GM19043 (cell line): Measurements from ENCODE around the gene CBX8.
"Not testable (repeated sequence)": the region's sequence is repeated elsewhere in the genome, so short reads cannot be mapped to it uniquely, and the experiment has no call there.

ENCODE experiments used
- ATAC-seq: cut with Tn5 transposase; IDR thresholded peaks from one replicate; pipeline ENCODE4 v1.9.1; 2021; ENCODE audit warnings: low read depth; ENCODE audit not compliant: unreplicated experiment

The CBX8 gene

DNA sequence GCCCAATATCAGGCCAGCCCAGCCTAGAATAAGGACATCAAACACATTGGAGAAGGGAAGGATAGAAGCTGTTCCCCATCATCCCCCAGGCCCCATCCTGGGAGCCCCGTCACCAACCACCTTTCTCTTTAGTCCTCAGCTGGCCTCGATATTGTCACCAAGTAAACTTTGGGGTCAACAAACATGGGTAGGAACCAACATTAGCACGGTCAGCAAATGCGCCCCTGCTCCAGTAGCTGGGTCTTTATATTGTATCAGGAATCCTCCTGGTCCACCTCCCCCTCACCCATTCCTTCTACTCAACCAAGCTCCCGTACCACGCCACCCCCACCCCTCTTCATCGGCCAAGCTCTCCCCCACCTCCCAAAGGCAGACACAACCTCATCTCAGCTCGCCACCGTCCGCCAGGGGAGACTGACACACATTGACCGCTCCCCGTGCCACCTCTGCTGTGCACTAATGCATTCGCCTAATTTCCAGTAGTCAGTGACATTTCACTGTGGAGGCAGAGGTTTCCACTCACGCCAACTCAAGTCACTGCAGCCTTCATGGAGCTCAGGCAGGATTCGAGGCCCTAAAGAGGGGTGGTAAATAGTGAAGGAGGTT, 39.6 kb downstream of the CBX8 start:
- ATAC-seq, result no peak

DNA sequence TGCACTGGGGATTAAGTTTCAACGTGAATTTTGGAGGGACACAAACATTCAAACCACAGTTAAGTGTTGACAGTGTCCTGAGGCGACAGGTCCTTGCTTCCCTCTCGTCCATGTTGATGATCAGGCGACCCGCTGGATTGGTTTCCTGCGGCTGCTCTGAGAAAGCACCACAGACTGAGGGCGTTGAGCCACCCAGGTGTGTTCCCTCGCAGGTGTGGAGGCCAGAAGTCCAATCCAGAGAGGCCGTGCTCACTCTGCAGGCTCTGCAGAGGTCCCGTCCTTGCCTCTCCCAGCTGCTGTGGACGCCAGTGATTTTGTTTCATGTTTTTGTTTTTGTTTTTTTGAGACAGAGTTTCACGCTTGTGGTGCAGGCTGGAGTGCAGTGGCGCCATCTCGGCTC, 41.3 kb downstream of the CBX8 start:
- no peak for ATAC-seq

DNA sequence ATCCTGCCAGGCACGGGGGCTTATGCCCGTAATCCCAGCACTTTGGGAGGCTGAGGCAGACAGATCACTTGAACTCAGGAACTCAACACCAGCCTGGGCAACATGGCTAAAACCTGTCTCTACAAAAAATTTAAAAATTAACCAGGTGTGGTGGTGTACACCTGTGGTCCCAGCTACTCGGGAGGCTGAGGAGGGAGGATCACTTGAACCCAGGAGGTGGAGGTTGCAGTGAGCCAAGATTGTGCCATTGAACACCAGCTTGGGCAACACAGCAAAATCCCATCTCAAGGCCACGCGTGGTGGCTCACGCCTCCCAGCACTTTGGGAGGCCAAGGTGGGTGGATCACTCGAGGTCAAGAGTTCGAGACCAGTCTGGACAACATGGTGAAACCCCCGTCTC, 42.0 kb downstream of the CBX8 start:
- ATAC-seq, result not testable (repeated sequence)

DNA sequence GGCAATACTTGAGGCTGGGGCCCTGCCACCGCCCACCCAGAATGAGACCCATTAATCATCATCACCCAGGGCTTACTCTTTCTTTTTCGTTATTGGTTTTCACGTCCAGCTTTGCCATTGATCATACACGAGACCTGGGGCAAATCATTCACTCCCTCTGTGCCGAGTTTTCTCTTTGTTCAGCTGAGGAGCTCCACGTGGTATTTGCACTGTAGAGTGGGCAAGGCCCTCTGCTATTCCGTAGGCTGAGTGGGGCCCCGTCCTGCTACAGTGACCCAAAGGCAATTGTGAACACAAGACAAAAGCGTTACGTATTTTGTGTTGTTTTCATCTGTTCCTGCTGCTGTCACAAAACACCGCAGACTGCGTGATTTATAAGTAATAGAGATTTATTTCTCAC, 42.5 kb downstream of the CBX8 start:
- ATAC-seq, result no peak

GRCh38 chr17:79752175-79752574, 44.7 kb downstream of the CBX8 start:
- ATAC-seq, result no peak

DNA sequence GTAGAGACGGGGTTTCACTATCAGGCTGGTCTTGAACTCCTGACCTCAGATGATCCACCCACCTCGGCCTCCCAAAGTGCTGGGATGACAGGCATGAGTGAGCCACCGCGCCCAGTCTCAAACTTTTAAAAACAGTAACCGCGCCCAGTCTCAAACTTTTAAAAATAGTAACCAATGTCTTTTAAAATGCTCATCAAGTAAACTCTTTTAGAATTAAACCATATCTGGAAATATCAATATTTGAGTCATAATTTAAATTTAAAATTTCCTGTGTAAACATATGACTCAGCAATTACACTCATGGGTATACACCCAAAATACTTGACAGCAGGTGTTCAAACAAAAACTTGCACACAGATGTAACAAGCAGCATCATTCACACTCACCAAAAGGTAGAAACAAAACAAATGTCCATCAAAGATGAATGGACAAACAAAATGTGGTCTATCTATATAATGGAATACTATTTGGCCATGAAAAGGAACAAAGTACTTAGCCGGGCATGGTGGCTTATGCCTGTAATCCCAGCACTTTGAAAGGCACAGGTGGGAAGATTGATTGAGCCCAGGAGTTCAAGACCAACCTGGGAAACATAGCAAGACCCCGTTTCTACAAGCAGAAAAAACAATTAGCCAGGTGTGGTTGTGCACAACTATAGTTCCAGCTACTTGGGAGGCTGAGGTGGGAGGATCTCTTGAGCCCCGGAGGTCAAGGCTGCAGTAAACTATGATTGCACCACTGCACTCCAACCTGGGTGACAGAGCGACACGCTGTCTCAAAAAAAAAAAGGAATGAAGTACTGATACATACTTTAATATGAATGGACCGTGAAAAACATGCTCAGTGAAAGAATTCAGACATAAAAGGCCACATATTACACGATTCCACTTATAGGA, 46.0 kb downstream of the CBX8 start:
- ATAC-seq, result no peak

- ATAC-seq, result no peak
Observed at GRCh38 chr17:79749958-79750357, 46.9 kb downstream of the CBX8 start.

DNA sequence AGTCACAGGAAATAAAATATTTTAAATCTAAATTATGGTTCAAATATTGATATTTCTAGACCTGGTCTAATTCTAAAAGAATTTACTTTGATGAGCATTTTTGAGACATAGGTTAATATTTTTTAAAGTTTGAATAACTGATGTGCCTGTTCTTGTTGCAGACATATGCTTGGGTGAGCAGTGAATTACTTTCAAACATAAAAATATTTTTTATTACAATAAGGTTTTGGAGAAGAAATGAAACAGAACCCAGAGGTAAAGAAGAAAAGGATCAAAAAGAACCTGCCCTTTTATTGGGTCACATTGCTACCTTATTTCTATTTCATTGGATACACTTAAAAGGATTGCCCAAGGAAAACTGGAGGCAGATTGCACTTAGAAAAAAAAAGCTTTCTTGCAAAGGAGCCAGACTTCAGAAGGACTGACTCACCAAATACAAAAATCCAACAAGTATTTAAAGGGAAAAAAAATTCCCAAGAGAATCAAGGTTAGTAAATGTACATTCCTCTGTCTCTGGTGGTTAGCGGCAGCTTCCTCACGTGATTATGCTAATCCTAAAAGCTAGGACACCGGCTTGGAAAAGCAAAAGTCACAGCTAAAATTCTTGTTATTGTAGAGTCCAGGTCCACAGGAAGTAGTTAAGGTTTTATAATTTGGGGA, 47.6 kb downstream of the CBX8 start:
- no peak for ATAC-seq

DNA sequence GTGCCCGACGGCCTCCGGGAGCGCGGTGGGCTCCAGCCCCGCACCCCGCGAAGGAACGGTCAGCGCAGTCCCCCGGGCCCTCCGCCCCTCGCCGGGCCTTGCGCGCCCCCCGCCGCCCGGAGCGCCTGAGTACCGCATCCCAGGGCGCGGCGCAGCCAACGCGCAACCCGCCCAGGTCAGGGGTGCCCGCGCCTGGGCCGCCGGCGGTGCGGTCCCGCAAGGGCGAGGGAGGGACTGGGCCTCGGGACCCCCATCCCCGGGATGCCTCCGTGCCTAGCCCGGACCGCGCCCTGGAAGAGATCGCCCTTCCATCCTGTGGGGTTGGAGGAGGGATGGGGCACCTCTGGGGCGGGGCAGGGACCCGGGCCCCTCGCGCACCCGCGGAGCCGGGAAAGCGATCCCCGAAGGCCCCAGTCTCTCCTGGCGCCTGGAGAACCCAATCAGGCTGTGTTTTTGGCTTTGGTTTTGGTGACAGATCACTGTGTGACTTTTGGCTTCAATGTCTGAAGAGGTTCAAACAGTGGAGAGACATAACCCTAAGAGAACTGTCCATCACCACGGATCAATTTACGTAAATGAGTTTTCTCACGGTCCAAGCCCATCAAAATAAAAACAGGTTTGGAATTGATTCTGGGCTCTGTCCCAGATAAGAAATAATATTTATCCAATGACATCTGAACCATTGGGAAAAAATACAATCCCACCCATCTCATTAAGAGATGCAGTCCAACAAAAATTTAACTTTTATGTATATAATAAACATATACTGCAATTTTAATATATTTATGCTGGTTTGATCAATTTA, 48.4 kb downstream of the CBX8 start:
- no peak for ATAC-seq

- no peak for ATAC-seq
Observed at GRCh38 chr17:79747508-79748294, 49.2 kb downstream of the CBX8 start.

GRCh38 chr17:79746889-79747507, 49.9 kb downstream of the CBX8 start:
- no peak for ATAC-seq

GRCh38 chr17:79745641-79746105, 51.2 kb downstream of the CBX8 start:
- ATAC-seq, result no peak

DNA sequence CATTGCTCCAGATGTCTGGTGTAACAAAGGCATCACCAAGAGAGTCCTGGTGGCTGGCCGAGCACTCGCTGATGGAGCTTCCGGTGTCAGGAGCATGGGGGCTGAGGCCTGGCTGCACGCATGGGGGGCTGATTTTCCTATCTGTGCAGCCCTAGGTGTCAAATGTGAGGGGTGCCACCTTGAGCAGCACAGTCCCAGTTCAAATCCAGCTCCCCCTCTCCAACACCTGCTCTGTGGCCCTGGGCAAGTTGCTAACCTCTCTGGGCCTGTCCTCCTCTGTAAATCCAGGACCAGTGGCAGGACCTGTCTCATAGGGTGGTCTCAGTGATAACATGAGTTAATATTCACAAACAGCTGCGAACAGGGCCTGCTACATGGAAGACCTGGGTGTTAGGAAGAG, 53.3 kb downstream of the CBX8 start:
- no peak for ATAC-seq

DNA sequence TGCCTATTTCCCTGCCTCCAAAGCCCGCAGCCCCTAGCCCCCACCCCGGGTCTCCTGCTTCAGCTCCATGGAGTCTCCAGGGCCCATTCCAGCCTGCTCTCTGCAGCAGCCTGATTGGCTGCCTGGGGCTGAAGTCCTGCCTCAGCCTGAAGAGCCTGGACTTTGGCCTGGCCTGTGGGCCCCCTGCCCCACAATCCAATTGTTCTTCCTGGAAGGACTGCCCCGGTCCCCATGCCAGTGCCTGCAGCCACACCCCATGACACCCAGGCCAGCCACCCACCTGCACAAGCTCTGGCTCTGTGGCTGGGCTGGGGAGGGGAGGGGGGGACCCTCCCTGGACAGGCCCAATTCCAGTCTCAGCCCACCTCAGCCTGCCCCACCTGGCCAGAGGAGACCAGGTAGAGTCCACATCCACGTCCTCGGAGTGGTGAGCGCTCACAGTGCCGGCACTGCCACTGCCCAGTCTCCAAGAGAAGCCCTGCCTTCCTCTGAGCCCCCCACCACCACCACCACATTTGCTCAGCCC, 53.9 kb downstream of the CBX8 start:
- no peak for ATAC-seq

DNA sequence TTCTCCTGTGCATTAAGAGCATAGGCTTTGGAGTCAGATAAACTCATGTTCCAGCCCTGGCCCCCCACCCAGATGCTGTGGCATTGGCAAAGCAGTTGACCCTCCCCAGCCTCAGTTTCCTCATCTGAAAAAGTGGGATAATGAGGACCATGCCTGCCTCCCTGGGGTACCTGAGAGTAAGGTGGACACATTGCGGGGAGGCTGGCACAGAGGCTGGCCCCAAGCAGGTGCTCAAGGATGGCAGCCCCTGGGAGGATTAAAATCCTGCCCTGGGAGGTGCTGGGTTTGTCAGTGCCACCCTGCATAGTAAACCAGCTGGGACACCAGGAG, 54.3 kb downstream of the CBX8 start:
- ATAC-seq, result no peak
